IMR-90 (cell line): ENCODE measurements around the gene FBXW2. TPM values are rescaled to one million over a fixed set of nuclear protein-coding genes. Genes with fewer than 3 reads are reported as not detected.

ENCODE experiments used
- ATAC-seq: fragments of 200-7000 bp; cut with Tn5 transposase; 2 replicates; pipeline ENCODE4 v1.9.1; 2020; ENCODE audit warnings: low read depth, mild to moderate bottlenecking, moderate library complexity
- BruUV-seq: library from RNA; stranded (reverse); fragments of 400-500 nt; replicated peaks from 2 replicates; lab custom pipeline; 2021; lab: Mats Ljungman, UMichigan
- CTCF ChIA-PET: fragments of 300-600 bp; formaldehyde crosslinking; extraction: SDS; loops from one replicate; lab custom pipeline; 2021; ENCODE audit warnings: antibody characterized with exemption; lab: Yijun Ruan, JAX
- POLR2A ChIA-PET: fragments of 300-600 bp; sonication (Branson Sonifier 250); formaldehyde crosslinking; loops from one replicate; lab custom pipeline; 2022; ENCODE audit warnings: antibody characterized with exemption; ENCODE audit not compliant: unreplicated experiment; lab: Charles Lee
- DNase-seq: peaks from one replicate; pipeline ENCODE4 v3.0.0; 2013
- H2AFZ ChIP-seq: replicated peaks from 2 replicates; pipeline ENCODE3; 2013; ENCODE audit warnings: low read length, mild to moderate bottlenecking; ENCODE audit not compliant: poor library complexity
- H2AK5ac ChIP-seq: 2 replicates; pipeline ENCODE4 v1.6.1; 2013; ENCODE audit warnings: low read depth, low read length, inconsistent platforms
- H2AK9ac ChIP-seq: replicated peaks from 2 replicates; pipeline ENCODE3; 2013; ENCODE audit warnings: mild to moderate bottlenecking, low read depth, low read length, moderate library complexity; ENCODE audit not compliant: poor library complexity
- H2BK120ac ChIP-seq: 2 replicates; pipeline ENCODE4 v1.6.1; 2013; ENCODE audit warnings: low read depth, low read length, inconsistent platforms
- H2BK15ac ChIP-seq: 3 replicates; pipeline ENCODE4 v1.6.1; 2013; ENCODE audit warnings: low read depth, low read length, inconsistent platforms
- H2BK20ac ChIP-seq: 2 replicates; pipeline ENCODE4 v1.6.1; 2013; ENCODE audit warnings: low read depth, mild to moderate bottlenecking, inconsistent platforms, low read length, moderate library complexity
- H2BK5ac ChIP-seq: 2 replicates; pipeline ENCODE4 v1.6.1; 2013; ENCODE audit warnings: mild to moderate bottlenecking, low read depth, low read length, inconsistent platforms; ENCODE audit not compliant: poor library complexity, severe bottlenecking
- H3K14ac ChIP-seq: replicated peaks from 2 replicates; pipeline ENCODE4 v1.6.1; 2013; ENCODE audit warnings: low read depth, low read length, inconsistent platforms
- H3K18ac ChIP-seq: 2 replicates; pipeline ENCODE4 v1.6.1; 2013; ENCODE audit warnings: low read depth, low read length, control low read depth
- H3K23ac ChIP-seq: 2 replicates; pipeline ENCODE4 v1.6.1; 2013; ENCODE audit warnings: low read depth, low read length, inconsistent platforms
- H3K27ac ChIP-seq: 2 replicates; pipeline ENCODE4 v1.5.1; 2013; ENCODE audit warnings: mild to moderate bottlenecking, control low read depth, low read length; ENCODE audit not compliant: insufficient read depth
- H3K27me3 ChIP-seq: 2 replicates; pipeline ENCODE4 v1.6.1; 2013; ENCODE audit warnings: low read length; ENCODE audit not compliant: control insufficient read depth, insufficient read depth
- H3K36me3 ChIP-seq: 2 replicates; pipeline ENCODE4 v1.6.1; 2013; ENCODE audit warnings: low read length, mixed read lengths; ENCODE audit not compliant: control insufficient read depth, insufficient read depth
- H3K4ac ChIP-seq: 2 replicates; pipeline ENCODE4 v1.6.1; 2013; ENCODE audit warnings: low read depth, low read length, inconsistent platforms
- H3K4me1 ChIP-seq: 2 replicates; pipeline ENCODE4 v1.6.1; 2013; ENCODE audit warnings: low read length, mixed read lengths; ENCODE audit not compliant: control insufficient read depth, insufficient read depth
- H3K4me2 ChIP-seq: 2 replicates; pipeline ENCODE4 v1.6.1; 2013; ENCODE audit warnings: low read depth, mild to moderate bottlenecking, control low read depth, low read length, moderate library complexity
- H3K4me3 ChIP-seq: 2 replicates; pipeline ENCODE4 v1.5.1; 2013; ENCODE audit warnings: low read depth, mild to moderate bottlenecking, control low read depth, low read length, moderate library complexity; ENCODE audit not compliant: insufficient read depth
- H3K56ac ChIP-seq: 2 replicates; pipeline ENCODE4 v1.6.1; 2013; ENCODE audit warnings: low read length, inconsistent platforms; ENCODE audit not compliant: insufficient read depth; ENCODE audit errors: extremely low read depth
- H3K79me1 ChIP-seq, 2 experiments: 2 replicates each; pipeline ENCODE4 v1.6.1; 2013; ENCODE audit warnings: low read length in 2 of 2, inconsistent platforms in 1 of 2, low read depth in 1 of 2
- H3K9ac ChIP-seq: 2 replicates; pipeline ENCODE4 v1.6.1; 2013; ENCODE audit warnings: low read depth, low read length, control low read depth
- H3K9me1 ChIP-seq: 2 replicates; pipeline ENCODE4 v1.6.1; 2013; ENCODE audit warnings: low read length, inconsistent platforms; ENCODE audit not compliant: insufficient read depth
- H3K9me3 ChIP-seq: 2 replicates; pipeline ENCODE4 v1.6.1; 2013; ENCODE audit warnings: low read length; ENCODE audit not compliant: control insufficient read depth, insufficient read depth
- H4K20me1 ChIP-seq: 2 replicates; pipeline ENCODE4 v1.6.1; 2013; ENCODE audit warnings: low read length, inconsistent platforms; ENCODE audit not compliant: insufficient read depth
- H4K5ac ChIP-seq: 2 replicates; pipeline ENCODE4 v1.6.1; 2013; ENCODE audit warnings: mild to moderate bottlenecking, low read depth, low read length, control low read depth
- H4K8ac ChIP-seq, 2 experiments: 2 replicates each; pipeline ENCODE4 v1.6.1; 2013; ENCODE audit warnings: low read depth in 2 of 2, low read length in 2 of 2, control low read depth in 1 of 2, inconsistent platforms in 1 of 2
- H4K91ac ChIP-seq: 2 replicates; pipeline ENCODE4 v1.6.1; 2013; ENCODE audit warnings: low read depth, low read length, inconsistent platforms; ENCODE audit not compliant: insufficient read depth
- CEBPB ChIP-seq: IDR thresholded peaks from 2 replicates; pipeline ENCODE4 v1.6.1; 2012; ENCODE audit warnings: low read depth, low read length, improper control_type of control experiment
- NFE2L2 ChIP-seq: fragments of 150-350 bp; IDR thresholded peaks from 2 replicates; pipeline ENCODE4 v1.6.1; 2016; ENCODE audit warnings: low read depth, mild to moderate bottlenecking, low read length
- RCOR1 ChIP-seq: IDR thresholded peaks from 2 replicates; pipeline ENCODE4 v1.6.1; 2012; ENCODE audit warnings: mild to moderate bottlenecking, low read length, improper control_type of control experiment; ENCODE audit not compliant: insufficient replicate concordance
- RFX5 ChIP-seq: IDR thresholded peaks from 2 replicates; pipeline ENCODE4 v1.8.0; 2012; ENCODE audit warnings: low read depth, mild to moderate bottlenecking, low read length, moderate library complexity
- WGBS, 2 experiments: methylation state at CpG; one replicate each; pipeline versions ENCODE4 v1.1.5 to v1.1.7; 2013; ENCODE audit warnings: missing lambda C conversion rate in 2 of 2; ENCODE audit not compliant: insufficient read length in 1 of 2; ENCODE audit errors: extremely low coverage in 2 of 2; 5-methylcytosine and 5-hydroxymethylcytosine counted together
- dilution Hi-C: fragments of 300-500 bp; cut with HindIII; formaldehyde crosslinking; loops from one replicate; pipeline ENCODE4 v1.14.3; 2018; ENCODE audit warnings: low sequenced_read_pairs; ENCODE audit not compliant: unreplicated experiment
- in situ Hi-C: fragments of 300-500 bp; cut with MboI; formaldehyde crosslinking; loops from 3 replicates; pipeline ENCODE4 v1.14.3; 2019; ENCODE audit warnings: low sequenced_read_pairs, inconsistent platforms, mixed read lengths
- intact Hi-C: fragments of 100-400 bp; cut with micrococcal nuclease; formaldehyde crosslinking; loops from 2 replicates; pipeline ENCODE4 v1.10.0; 2022
- polyA plus RNA-seq, 3 experiments: library from polyadenylated mRNA; depleted of rRNA; stranded (reverse); fragments of >200 nt; gene quantifications; 2 replicates each; pipeline ENCODE4 v1.2.3, GENCODE V29; 2012; ENCODE audit warnings: low replicate concordance in 1 of 3
- total RNA-seq: library from RNA; depleted of rRNA; stranded (reverse); fragments of >200 nt; gene quantifications from 2 replicates; pipeline ENCODE4 v1.2.3, GENCODE V29; 2012

The FBXW2 gene
- total and polyA plus RNA-seq, 2 of the 4 experiments (the other 2 are of a cell fraction) = 27.1 to 43.5 TPM

DNA sequence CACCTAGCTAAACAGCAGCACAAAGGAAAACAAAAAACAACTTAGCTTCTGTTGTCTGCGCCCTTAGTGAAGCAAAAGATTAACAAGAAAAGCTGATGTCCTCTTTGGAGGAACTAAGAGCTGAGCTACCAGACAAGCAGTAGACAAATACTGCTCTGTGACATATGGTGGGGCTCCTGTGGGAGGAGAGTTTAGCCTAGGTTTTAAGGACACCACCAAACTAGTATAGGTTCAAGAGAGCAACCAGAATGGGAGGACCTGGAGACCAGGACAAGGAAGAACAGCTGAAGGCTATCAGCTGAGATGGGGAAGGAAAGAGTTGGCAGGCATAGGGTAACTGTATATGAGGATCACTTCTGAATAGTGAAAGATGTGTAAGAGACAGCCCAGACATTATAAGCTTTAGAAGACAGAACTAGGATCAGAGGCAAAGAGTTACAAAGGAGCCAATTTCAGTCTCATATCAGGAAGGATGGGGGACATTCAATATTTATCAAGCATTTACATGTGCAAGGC, 27.2 kb downstream of the FBXW2 start:
- H3K4me1 ChIP-seq = peaks cover 2% of the 10 kb centered on the region
- H3K56ac ChIP-seq = no peak overlapping the region
- no peak overlapping the region for H2AK9ac ChIP-seq
- WGBS, 2 experiments = no CpG with 5 or more reads among the region's 1 CpG
- peaks cover 21% of the 10 kb centered on the region for H3K36me3 ChIP-seq
- ATAC-seq = no peak
- dilution Hi-C loops (no loop called here), intact Hi-C loops (no loop called here), in situ Hi-C loops (loop anchor here (25.0 kb wide), 1 partner anchor 621 kb away; no protein-coding TSS in a partner anchor)
- no peaks in the 10 kb centered on the region for H3K27me3 ChIP-seq
- no peak overlapping the region for H2BK20ac ChIP-seq
- no peak for DNase-seq
- H3K4ac ChIP-seq = no peak overlapping the region
- H3K18ac ChIP-seq = no peak overlapping the region
- H2BK15ac ChIP-seq = no peak overlapping the region
- H4K20me1 ChIP-seq = 0 out of 2 replicates have a peak, but pooled peaks cover 3% of the 10 kb centered on the region
- H4K5ac ChIP-seq = no peak overlapping the region
- CTCF ChIA-PET = no interaction called here
- no peak overlapping the region for H3K14ac ChIP-seq
- no peak overlapping the region for H3K9ac ChIP-seq
- H2BK5ac ChIP-seq = no peak overlapping the region
- no peak overlapping the region for H3K27ac ChIP-seq
- no peak overlapping the region for H2BK120ac ChIP-seq
- no peaks in the 10 kb centered on the region for H3K9me1 ChIP-seq
- no peaks in the 10 kb centered on the region for H3K9me3 ChIP-seq
- POLR2A ChIA-PET = no interaction called here
- H3K23ac ChIP-seq = no peak overlapping the region
- TF ChIP-seq CEBPB (no peak), RFX5 (no peak), NFE2L2 (no peak), RCOR1 (no peak)
- H3K79me1 ChIP-seq = peaks cover 12 to 19% of the 10 kb centered on the region in 2 experiments
- no peak overlapping the region for H3K4me2 ChIP-seq
- H4K91ac ChIP-seq = no peak overlapping the region
- no TSS peak for BruUV-seq
- H4K8ac ChIP-seq = no peak overlapping the region
- H2AFZ ChIP-seq = no peak overlapping the region
- H3K4me3 ChIP-seq = no peak overlapping the region
- H2AK5ac ChIP-seq = no peak overlapping the region
